Stomach (tissue), 9 donors: Measurements from ENCODE around the gene SLBP. TPM values are rescaled to one million over a fixed set of nuclear protein-coding genes. Genes with fewer than 3 reads are reported as not detected.

ENCODE experiments used
- DNase-seq, 2 donors: peaks; one replicate each; pipeline versions ENCODE4 v3.0.0 to v3.0.0-alpha.2; 2013 to 2019
- H3K27ac ChIP-seq, 5 donors: fragments of 200-600 bp in 4 of 5; sonication (generic) in 4 of 5; one replicate each; pipeline ENCODE4 v1.5.1; 2013 to 2019; ENCODE audit warnings: mild to moderate bottlenecking in 1 of 5, moderate library complexity in 1 of 5
- H3K27me3 ChIP-seq, 3 donors: fragments of 200-600 bp; sonication (generic); one replicate each; pipeline ENCODE4 v1.5.1; 2017 to 2019; ENCODE audit warnings: mixed run types in 1 of 3
- H3K36me3 ChIP-seq, 4 donors: fragments of 200-600 bp; sonication (generic); 1 replicate in 3 of 4; 2 replicates in 1 of 4; pipeline ENCODE4 v1.5.1; 2016 to 2019
- H3K4me1 ChIP-seq, 4 donors: fragments of 200-600 bp; sonication (generic); one replicate each; pipeline ENCODE4 v1.5.1; 2016 to 2019
- H3K4me3 ChIP-seq, 4 donors: fragments of 200-600 bp; sonication (generic) in 3 of 4; one replicate each; pipeline ENCODE4 v1.5.1; 2016 to 2019; ENCODE audit warnings: mild to moderate bottlenecking in 1 of 4
- H3K9me3 ChIP-seq, 4 donors: fragments of 200-600 bp; sonication (generic); one replicate each; pipeline ENCODE4 v1.5.1; 2016 to 2019
- EP300 ChIP-seq: sonication (generic); formaldehyde crosslinking; IDR thresholded peaks from one replicate; pipeline ENCODE4 v1.6.1; 2017; ENCODE audit warnings: antibody characterized with exemption
- POLR2A ChIP-seq, 4 donors: fragments of 450-650 bp; IDR thresholded peaks; one replicate each; pipeline ENCODE4 v1.6.1; 2016; ENCODE audit warnings: antibody characterized with exemption in 4 of 4, control low read depth in 2 of 4, mild to moderate bottlenecking in 1 of 4, moderate library complexity in 1 of 4
- POLR2AphosphoS5 ChIP-seq, 3 donors: sonication (generic); formaldehyde crosslinking; IDR thresholded peaks; one replicate each; pipeline ENCODE4 v1.6.1; 2016; ENCODE audit warnings: antibody characterized with exemption in 3 of 3
- WGBS, 5 donors: extraction: QIAGEN DNeasy Blood & Tissue Kit in 3 of 5; methylation state at CpG; one replicate each; pipeline versions ENCODE4 v1.1.5 to v1.1.7; 2013 to 2018; 5-methylcytosine and 5-hydroxymethylcytosine counted together
- intact Hi-C: fragments of 100-400 bp; cut with DNase I; formaldehyde crosslinking; loops from one replicate; pipeline ENCODE4 v1.15.1; 2023; ENCODE audit warnings: low total_unique reads
- polyA plus RNA-seq, 3 donors: library from polyadenylated mRNA; stranded (reverse); fragments of 200-250 nt; gene quantifications; one replicate each; pipeline ENCODE4 v1.2.3, GENCODE V29; 2013
- total RNA-seq, 5 donors: library from RNA; depleted of rRNA; stranded (reverse); fragments of >200 nt; gene quantifications; one replicate each; pipeline versions ENCODE4 v1.1.0 to v1.2.3, GENCODE V29; 2014 to 2016
- TF ChIP-seq, protein P1 (sequence below), 7 experiments: fragments of 450-650 bp in 4 of 7; fragments of 200-600 bp in 3 of 7; sonication (generic) in 3 of 7; IDR thresholded peaks; one replicate each; pipeline ENCODE4 v1.5.1; 2016 to 2019; ENCODE audit warnings: antibody characterized with exemption in 7 of 7, control low read depth in 2 of 7, mild to moderate bottlenecking in 1 of 7
- donor health status: healthy with polysubstance abuse.
- donor health status: Bipolar disorder and iron deficiency.
- donor health status: healthy.

SLBP gene
- total and polyA plus RNA-seq, 8 donors: 28.3 to 163 (median 38.1) TPM

DNA sequence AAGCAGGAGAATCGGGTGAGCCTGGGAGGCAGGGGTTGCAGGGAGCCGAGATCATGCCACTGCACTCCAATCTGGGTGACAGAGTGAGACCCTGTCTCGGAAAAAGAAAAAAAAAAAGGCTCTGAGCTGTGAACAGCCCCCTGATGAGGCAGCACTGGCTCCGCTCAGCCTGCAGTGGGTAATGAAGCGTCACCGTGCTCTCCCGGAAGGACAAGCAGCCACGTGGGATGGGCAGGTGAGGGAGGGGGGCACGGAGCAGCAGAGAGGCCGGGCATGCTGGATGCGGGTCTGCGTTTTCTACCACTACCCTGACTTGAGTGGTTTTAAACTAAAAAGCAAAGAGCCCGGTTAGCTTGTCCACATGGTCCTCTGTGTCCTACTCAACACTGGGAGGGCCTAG is 24.7 kb upstream of the SLBP start:
- TF ChIP-seq, protein P1, sequence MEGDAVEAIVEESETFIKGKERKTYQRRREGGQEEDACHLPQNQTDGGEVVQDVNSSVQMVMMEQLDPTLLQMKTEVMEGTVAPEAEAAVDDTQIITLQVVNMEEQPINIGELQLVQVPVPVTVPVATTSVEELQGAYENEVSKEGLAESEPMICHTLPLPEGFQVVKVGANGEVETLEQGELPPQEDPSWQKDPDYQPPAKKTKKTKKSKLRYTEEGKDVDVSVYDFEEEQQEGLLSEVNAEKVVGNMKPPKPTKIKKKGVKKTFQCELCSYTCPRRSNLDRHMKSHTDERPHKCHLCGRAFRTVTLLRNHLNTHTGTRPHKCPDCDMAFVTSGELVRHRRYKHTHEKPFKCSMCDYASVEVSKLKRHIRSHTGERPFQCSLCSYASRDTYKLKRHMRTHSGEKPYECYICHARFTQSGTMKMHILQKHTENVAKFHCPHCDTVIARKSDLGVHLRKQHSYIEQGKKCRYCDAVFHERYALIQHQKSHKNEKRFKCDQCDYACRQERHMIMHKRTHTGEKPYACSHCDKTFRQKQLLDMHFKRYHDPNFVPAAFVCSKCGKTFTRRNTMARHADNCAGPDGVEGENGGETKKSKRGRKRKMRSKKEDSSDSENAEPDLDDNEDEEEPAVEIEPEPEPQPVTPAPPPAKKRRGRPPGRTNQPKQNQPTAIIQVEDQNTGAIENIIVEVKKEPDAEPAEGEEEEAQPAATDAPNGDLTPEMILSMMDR (IDR thresholded peaks at IDR 0.05): no peak
- TF ChIP-seq EP300 (no peak), POLR2AphosphoS5 (IDR thresholded peaks at IDR 0.05) (no peak), POLR2A (IDR thresholded peaks at IDR 0.05) (no peak)
- intact Hi-C loops: no loop called here
- H3K36me3 ChIP-seq: peaks cover 24 to 94% (median 77%) of the 10 kb centered on the region in 4 donors
- H3K27ac ChIP-seq: no peak overlapping the region
- H3K4me3 ChIP-seq: no peak overlapping the region
- H3K4me1 ChIP-seq: no peaks in the 10 kb centered on the region
- WGBS, 5 donors: 93 to 97% (median 96%) methylated on average over 13 of the region's 13 CpGs
- no peaks in the 10 kb centered on the region for H3K27me3 ChIP-seq
- peaks cover 6 to 20% (median 15%) of the 10 kb centered on the region in 4 donors for H3K9me3 ChIP-seq
- no peak for DNase-seq

DNA sequence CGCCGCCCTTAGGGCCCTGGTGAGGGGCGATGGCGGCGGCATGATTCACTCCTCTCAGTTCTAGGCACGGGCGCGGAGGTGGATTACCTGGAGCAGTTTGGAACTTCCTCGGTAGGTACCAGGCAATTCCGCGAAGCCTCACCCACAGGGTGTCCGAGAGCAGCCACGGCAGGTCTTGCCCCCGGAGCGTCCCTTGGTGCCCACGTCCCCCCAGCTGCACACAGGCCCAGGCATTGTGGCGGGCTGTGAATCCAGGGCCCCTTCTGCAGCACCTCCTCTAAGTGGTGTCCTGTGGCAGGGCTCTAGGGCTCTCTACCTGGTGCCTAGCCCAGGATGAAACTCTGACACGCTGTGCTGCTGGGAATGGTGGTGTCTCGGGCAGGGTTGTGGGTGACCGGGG is 23.1 kb upstream of the SLBP start:
- H3K27me3 ChIP-seq: no peaks in the 10 kb centered on the region
- intact Hi-C loops: no loop called here
- peaks cover 0 to 11% (median 2%) of the 10 kb centered on the region in 4 donors for H3K4me1 ChIP-seq
- DNase-seq: no peak
- WGBS, 5 donors: 80 to 94% (median 93%) methylated on average over 16 to 20 of the region's 20 CpGs
- no peak overlapping the region for H3K27ac ChIP-seq
- H3K9me3 ChIP-seq: peaks cover 6 to 20% (median 15%) of the 10 kb centered on the region in 4 donors
- peaks cover 26 to 94% (median 72%) of the 10 kb centered on the region in 4 donors for H3K36me3 ChIP-seq
- no peak for TF ChIP-seq POLR2A (IDR thresholded peaks at IDR 0.05)
- TF ChIP-seq EP300: no peak
- no peak for TF ChIP-seq POLR2AphosphoS5 (IDR thresholded peaks at IDR 0.05)
- TF ChIP-seq, protein P1 (IDR thresholded peaks at IDR 0.05): no peak
- no peak overlapping the region for H3K4me3 ChIP-seq

GRCh38 chr4:1732911-1733310 is 20.8 kb upstream of the SLBP start:
- peaks cover under 1 to 13% (median 5%) of the 10 kb centered on the region in 4 donors for H3K9me3 ChIP-seq
- DNase-seq: no peak
- TF ChIP-seq EP300 (no peak), POLR2A (IDR thresholded peaks at IDR 0.05) (no peak), POLR2AphosphoS5 (IDR thresholded peaks at IDR 0.05) (no peak)
- TF ChIP-seq, protein P1 (IDR thresholded peaks at IDR 0.05): no peak
- H3K4me3 ChIP-seq: no peak overlapping the region
- intact Hi-C loops: no loop called here
- H3K4me1 ChIP-seq: peaks cover 8 to 34% (median 24%) of the 10 kb centered on the region in 4 donors
- no peaks in the 10 kb centered on the region for H3K27me3 ChIP-seq
- no peak overlapping the region for H3K27ac ChIP-seq
- peaks cover 18 to 87% (median 63%) of the 10 kb centered on the region in 4 donors for H3K36me3 ChIP-seq
- 94 to 98% (median 97%) methylated on average over 10 of the region's 10 CpGs for WGBS, 5 donors

DNA sequence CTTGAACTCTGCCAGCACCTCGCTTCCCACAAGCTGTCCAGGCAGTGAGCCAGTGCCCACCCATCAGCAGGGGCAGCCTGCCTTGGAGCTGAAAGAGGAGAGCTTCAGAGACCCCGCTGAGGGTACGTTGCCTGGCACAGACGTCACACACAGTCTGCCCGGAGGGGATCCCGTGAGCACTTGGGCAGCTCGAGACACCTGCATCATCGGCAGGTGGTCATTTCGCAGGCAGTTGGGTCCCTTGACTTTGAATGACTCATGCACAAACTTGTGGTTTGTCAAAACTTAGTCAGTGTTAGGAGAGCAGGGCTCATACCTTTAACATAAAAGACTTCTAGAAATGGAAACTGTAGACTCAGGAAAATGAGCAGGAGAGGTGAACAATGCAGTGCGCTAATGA is 19.1 kb upstream of the SLBP start:
- Histone ChIP-seq H3K36me3 (peaks cover 9 to 74% (median 50%) of the 10 kb centered on the region in 4 donors), H3K4me3 (no peak overlapping the region), H3K27me3 (no peaks in the 10 kb centered on the region), H3K4me1 (peaks cover 23 to 51% (median 39%) of the 10 kb centered on the region in 4 donors), H3K27ac (no peak overlapping the region), H3K9me3 (no peaks in the 10 kb centered on the region)
- DNase-seq: no peak
- intact Hi-C loops: no loop called here
- WGBS, 5 donors: 86 to 96% (median 90%) methylated on average over 8 to 10 of the region's 10 CpGs
- TF ChIP-seq POLR2AphosphoS5 (IDR thresholded peaks at IDR 0.05): no peak

- DNase-seq: peak in 1 of 2 donors; percentile 72
These were observed 18.5 kb upstream of the SLBP start for GRCh38 chr4:1730532-1731135.

More at GRCh38 chr4:1730532-1731135, 18.5 kb upstream of the SLBP start:
- WGBS, 5 donors: 68 to 89% (median 78%) methylated on average over 13 to 16 of the region's 16 CpGs
- Histone ChIP-seq H3K4me1 (peaks cover 28 to 56% (median 43%) of the 10 kb centered on the region in 4 donors), H3K36me3 (peaks cover 5 to 74% (median 46%) of the 10 kb centered on the region in 4 donors), H3K27me3 (no peaks in the 10 kb centered on the region), H3K9me3 (no peaks in the 10 kb centered on the region), H3K27ac (no peak overlapping the region), H3K4me3 (no peak overlapping the region)
- intact Hi-C loops: no loop called here
- TF ChIP-seq POLR2AphosphoS5 (IDR thresholded peaks at IDR 0.05) (no peak), POLR2A (IDR thresholded peaks at IDR 0.05) (no peak), EP300 (no peak)
- TF ChIP-seq, protein P1 (IDR thresholded peaks at IDR 0.05): no peak
